ENCODE measurements around the gene TWNK. TPM values are rescaled to one million over a fixed set of nuclear protein-coding genes. Genes with fewer than 3 reads are reported as not detected.

TWNK gene
- total RNA-seq, 1 donor from 2014 or later = 14.7 TPM

GRCh38 chr10:101003639-101004206 is 16.4 kb downstream of the TWNK start:
- peaks cover 21% of the 10 kb centered on the region for H3K36me3 ChIP-seq (ENCODE audit: control insufficient read depth, insufficient read depth, low read length)

GRCh38 chr10:101005361-101005760 is 18.0 kb downstream of the TWNK start:
- Histone ChIP-seq H3K27me3 (ENCODE audit: control insufficient read depth, insufficient read depth, low read length) (no peaks in the 10 kb centered on the region), H3K36me3 (ENCODE audit: control insufficient read depth, insufficient read depth, low read length) (peaks cover 21% of the 10 kb centered on the region), H3K4me3 (ENCODE audit: low read depth, low read length) (no peak overlapping the region)
- DNase-seq (ENCODE audit: low read depth) (no peak), FAIRE-seq (no peak)
- no peak for TF ChIP-seq CTCF (IDR thresholded peaks at IDR 0.05; ENCODE audit: insufficient read depth, low read length, severe bottlenecking)

More at GRCh38 chr10:101003639-101004206, 16.4 kb downstream of the TWNK start:
- Histone ChIP-seq H3K27me3 (ENCODE audit: control insufficient read depth, insufficient read depth, low read length) (no peaks in the 10 kb centered on the region), H3K4me3 (ENCODE audit: low read depth, low read length) (no peak overlapping the region)
- no peak for TF ChIP-seq CTCF (IDR thresholded peaks at IDR 0.05; ENCODE audit: insufficient read depth, low read length, severe bottlenecking)
- FAIRE-seq (no peak), DNase-seq (ENCODE audit: low read depth) (no peak)

- peaks cover 21% of the 10 kb centered on the region for H3K36me3 ChIP-seq (ENCODE audit: control insufficient read depth, insufficient read depth, low read length)
- no peaks in the 10 kb centered on the region for H3K27me3 ChIP-seq (ENCODE audit: control insufficient read depth, insufficient read depth, low read length)
- H3K4me3 ChIP-seq (ENCODE audit: low read depth, low read length) = no peak overlapping the region
- FAIRE-seq (no peak), DNase-seq (ENCODE audit: low read depth) (no peak)
- TF ChIP-seq CTCF (IDR thresholded peaks at IDR 0.05; ENCODE audit: insufficient read depth, low read length, severe bottlenecking) = no peak
Observed at GRCh38 chr10:101005869-101006567, 18.7 kb downstream of the TWNK start.

GRCh38 chr10:101006593-101007098 is 19.3 kb downstream of the TWNK start:
- DNase-seq (ENCODE audit: low read depth) (no peak), FAIRE-seq (no peak)
- TF ChIP-seq CTCF (IDR thresholded peaks at IDR 0.05; ENCODE audit: insufficient read depth, low read length, severe bottlenecking) = no peak
- Histone ChIP-seq H3K27me3 (ENCODE audit: control insufficient read depth, insufficient read depth, low read length) (no peaks in the 10 kb centered on the region), H3K4me3 (ENCODE audit: low read depth, low read length) (no peak overlapping the region), H3K36me3 (ENCODE audit: control insufficient read depth, insufficient read depth, low read length) (peaks cover 21% of the 10 kb centered on the region)

- Histone ChIP-seq H3K27me3 (ENCODE audit: control insufficient read depth, insufficient read depth, low read length) (no peaks in the 10 kb centered on the region), H3K4me3 (ENCODE audit: low read depth, low read length) (no peak overlapping the region), H3K36me3 (ENCODE audit: control insufficient read depth, insufficient read depth, low read length) (peaks cover 21% of the 10 kb centered on the region)
- DNase-seq (ENCODE audit: low read depth) (no peak), FAIRE-seq (no peak)
- no peak for TF ChIP-seq CTCF (IDR thresholded peaks at IDR 0.05; ENCODE audit: insufficient read depth, low read length, severe bottlenecking)
Observed at GRCh38 chr10:101007099-101007711, 19.9 kb downstream of the TWNK start.
